ENCODE results near the gene SLC38A5.

The SLC38A5 gene

DNA sequence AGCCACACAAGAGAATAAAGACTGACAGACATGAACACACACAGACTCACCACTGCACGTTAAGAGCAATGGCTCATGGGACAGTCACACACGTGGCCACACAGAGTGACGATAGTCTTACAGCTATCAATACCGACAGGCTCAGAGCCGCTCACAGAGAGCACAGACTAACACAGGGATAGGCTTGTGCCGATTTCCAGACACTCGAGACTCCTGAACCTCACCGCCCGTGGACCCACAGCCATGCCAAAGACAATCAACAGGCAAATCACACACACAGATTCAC is 716 bp upstream of the SLC38A5 start:
- no peak for DNase-seq (ENCODE audit: extremely low spot score)
- CTCF ChIA-PET: no interaction called here
- POLR2A ChIA-PET: no interaction called here
- TF ChIP-seq BHLHE40 (IDR thresholded peaks at IDR 0.05; ENCODE audit: borderline replicate concordance) (no peak), FOXK2 (IDR thresholded peaks at IDR 0.05) (no peak)

DNA sequence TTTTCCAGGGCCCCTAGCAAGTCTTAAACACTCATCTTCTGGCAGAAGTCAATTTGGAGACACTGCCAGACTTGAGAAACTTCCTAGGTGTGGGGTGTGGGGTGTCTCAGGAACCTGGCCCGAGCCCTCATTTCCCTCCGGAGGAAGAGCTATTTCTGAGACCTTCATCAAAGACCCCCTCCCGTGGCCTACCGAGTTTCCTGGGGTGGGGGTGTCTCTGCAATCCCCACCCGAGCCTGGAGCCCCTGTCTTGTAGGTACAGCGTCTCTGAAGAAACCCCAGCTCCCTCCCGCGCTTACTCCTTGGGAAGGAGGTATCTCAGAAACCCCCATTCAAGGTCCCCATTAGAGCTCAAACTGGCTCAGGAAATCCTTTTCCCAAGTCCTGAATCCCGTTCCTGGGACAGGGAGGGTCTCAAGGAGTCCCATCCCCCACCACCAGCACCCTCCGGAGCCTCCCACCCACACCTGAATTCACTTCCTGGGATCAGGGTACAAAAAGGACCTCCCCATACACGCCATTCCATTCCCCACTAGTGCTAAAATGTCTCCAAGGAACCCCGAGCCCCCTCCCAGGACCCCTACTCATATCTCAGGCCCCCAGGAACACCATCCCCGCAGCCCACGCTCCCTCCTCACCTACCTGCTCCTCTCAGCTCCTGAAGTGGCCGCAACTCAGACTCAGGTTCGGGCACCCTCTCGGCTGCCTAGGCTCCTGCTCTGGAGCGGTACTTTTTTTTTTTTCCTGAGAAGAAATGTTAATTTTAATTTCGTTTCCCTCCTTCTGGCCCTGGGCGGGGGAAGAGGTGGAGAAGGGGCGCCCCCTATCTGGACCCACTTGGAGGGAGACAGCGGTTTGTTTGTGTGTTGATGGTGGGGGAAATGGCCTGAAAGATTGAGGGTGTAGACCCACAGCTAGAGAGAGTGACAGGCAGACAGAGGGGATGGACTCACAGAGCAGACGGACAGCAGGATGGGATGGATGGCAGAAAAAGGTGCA is 1.1 kb downstream of the SLC38A5 start:
- TF ChIP-seq ELF4 (IDR thresholded peaks at IDR 0.05): no peak
- no peak for TF ChIP-seq NFRKB (IDR thresholded peaks at IDR 0.05)
- TF ChIP-seq CTBP1 (IDR thresholded peaks at IDR 0.05; ENCODE audit: borderline replicate concordance): no peak
- TF ChIP-seq L3MBTL2 (conservative IDR thresholded peaks at IDR 0.05): no peak
- TF ChIP-seq BHLHE40 (IDR thresholded peaks at IDR 0.05; ENCODE audit: borderline replicate concordance): no peak
- no peak for TF ChIP-seq ZNF384 (IDR thresholded peaks at IDR 0.05)
- TF ChIP-seq LEF1 (IDR thresholded peaks at IDR 0.05; ENCODE audit: borderline replicate concordance): no peak
- TF ChIP-seq ARNT (IDR thresholded peaks at IDR 0.05): no peak
- no peak for TF ChIP-seq FOXA1 (IDR thresholded peaks at IDR 0.05)
- no peak for TF ChIP-seq FOXK2 (IDR thresholded peaks at IDR 0.05)
- TF ChIP-seq, protein P1, sequence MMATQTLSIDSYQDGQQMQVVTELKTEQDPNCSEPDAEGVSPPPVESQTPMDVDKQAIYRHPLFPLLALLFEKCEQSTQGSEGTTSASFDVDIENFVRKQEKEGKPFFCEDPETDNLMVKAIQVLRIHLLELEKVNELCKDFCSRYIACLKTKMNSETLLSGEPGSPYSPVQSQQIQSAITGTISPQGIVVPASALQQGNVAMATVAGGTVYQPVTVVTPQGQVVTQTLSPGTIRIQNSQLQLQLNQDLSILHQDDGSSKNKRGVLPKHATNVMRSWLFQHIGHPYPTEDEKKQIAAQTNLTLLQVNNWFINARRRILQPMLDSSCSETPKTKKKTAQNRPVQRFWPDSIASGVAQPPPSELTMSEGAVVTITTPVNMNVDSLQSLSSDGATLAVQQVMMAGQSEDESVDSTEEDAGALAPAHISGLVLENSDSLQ (IDR thresholded peaks at IDR 0.05): no peak
- TF ChIP-seq FOXM1 (IDR thresholded peaks at IDR 0.05; ENCODE audit: borderline replicate concordance): no peak
- no peak for TF ChIP-seq SP1 (IDR thresholded peaks at IDR 0.05)
- TF ChIP-seq HDGF (IDR thresholded peaks at IDR 0.05; ENCODE audit: borderline replicate concordance): no peak
- CTCF ChIA-PET: interaction anchor here (0.6 kb wide), 1 partner anchor 167 kb away, joined by 3 read pairs; no protein-coding TSS in a partner anchor
- POLR2A ChIA-PET: no interaction called here
- DNase-seq (ENCODE audit: extremely low spot score): no peak

DNA sequence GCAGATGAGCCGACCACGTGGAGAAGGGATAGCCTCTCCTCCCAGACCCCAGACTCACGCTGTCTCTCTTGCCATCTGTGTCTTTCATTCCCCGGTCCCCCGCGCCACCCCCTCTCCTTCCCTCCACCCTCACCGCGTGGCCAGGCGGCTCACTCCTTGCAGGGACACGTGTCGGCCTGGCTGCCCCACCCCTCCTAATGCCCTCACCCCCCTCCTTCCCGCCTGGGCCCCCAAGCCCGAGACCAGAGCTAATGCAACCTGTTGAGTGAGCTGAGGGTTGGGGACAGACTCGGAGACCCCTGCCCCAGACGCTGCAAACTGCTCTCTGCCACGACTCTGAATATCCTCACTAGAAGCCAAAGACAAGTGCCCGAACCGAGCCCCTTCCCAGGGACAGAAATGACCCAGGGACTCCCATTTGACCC is 1.8 kb downstream of the SLC38A5 start:
- no peak for DNase-seq (ENCODE audit: extremely low spot score)
- CTCF ChIA-PET: no interaction called here
- TF ChIP-seq ZNF384 (IDR thresholded peaks at IDR 0.05) (no peak), FOXK2 (IDR thresholded peaks at IDR 0.05) (no peak), NFRKB (IDR thresholded peaks at IDR 0.05) (no peak), SUZ12 (IDR thresholded peaks at IDR 0.05) (no peak), HDGF (IDR thresholded peaks at IDR 0.05; ENCODE audit: borderline replicate concordance) (no peak), L3MBTL2 (conservative IDR thresholded peaks at IDR 0.05) (no peak), ELF4 (IDR thresholded peaks at IDR 0.05) (no peak), TARDBP (IDR thresholded peaks at IDR 0.05) (no peak), BHLHE40 (IDR thresholded peaks at IDR 0.05; ENCODE audit: borderline replicate concordance) (no peak), FOXM1 (IDR thresholded peaks at IDR 0.05; ENCODE audit: borderline replicate concordance) (no peak), ARNT (IDR thresholded peaks at IDR 0.05) (no peak), SP1 (IDR thresholded peaks at IDR 0.05) (no peak), FOXA1 (IDR thresholded peaks at IDR 0.05) (no peak)
- POLR2A ChIA-PET: no interaction called here

DNA sequence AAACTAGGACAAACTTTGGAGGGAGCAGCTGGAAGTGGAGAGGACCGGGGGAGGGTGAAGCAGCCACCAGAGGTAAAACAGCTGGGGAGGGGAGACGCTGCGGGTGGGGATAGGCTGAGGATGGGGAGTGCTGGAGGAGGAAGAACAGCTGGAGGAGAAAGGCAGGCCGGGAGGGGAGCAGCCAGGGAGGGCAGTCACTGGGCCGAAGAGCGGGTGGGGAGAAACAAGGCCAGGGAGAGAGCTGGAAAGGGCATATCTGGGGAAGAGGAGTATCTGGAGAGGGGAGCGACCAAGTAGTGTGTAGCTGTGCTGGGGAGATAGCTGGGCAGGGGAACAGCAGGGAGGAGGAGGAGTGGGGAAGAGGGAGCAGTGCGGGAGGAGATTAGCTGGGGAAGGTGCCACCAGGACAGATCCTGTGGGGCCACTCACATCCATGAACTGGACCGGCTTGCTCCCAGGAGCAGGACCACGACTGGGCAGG is 2.7 kb downstream of the SLC38A5 start:
- TF ChIP-seq, protein P1 (IDR thresholded peaks at IDR 0.05): no peak
- TF ChIP-seq SP1 (IDR thresholded peaks at IDR 0.05): no peak
- TF ChIP-seq FOXK2 (IDR thresholded peaks at IDR 0.05): no peak
- no peak for TF ChIP-seq ELF4 (IDR thresholded peaks at IDR 0.05)
- no peak for TF ChIP-seq SUZ12 (IDR thresholded peaks at IDR 0.05)
- no peak for TF ChIP-seq HDGF (IDR thresholded peaks at IDR 0.05; ENCODE audit: borderline replicate concordance)
- TF ChIP-seq NFRKB (IDR thresholded peaks at IDR 0.05): no peak
- TF ChIP-seq FOXA1 (IDR thresholded peaks at IDR 0.05): no peak
- no peak for TF ChIP-seq TARDBP (IDR thresholded peaks at IDR 0.05)
- TF ChIP-seq L3MBTL2 (conservative IDR thresholded peaks at IDR 0.05): no peak
- TF ChIP-seq BHLHE40 (IDR thresholded peaks at IDR 0.05; ENCODE audit: borderline replicate concordance): no peak
- no peak for DNase-seq (ENCODE audit: extremely low spot score)
- ChIA-PET CTCF (no interaction called here), POLR2A (interaction anchor here (1.2 kb wide), 1 partner anchor 8 kb away, joined by 4 read pairs; the partner anchor contains the start of gene FTSJ1)

DNA sequence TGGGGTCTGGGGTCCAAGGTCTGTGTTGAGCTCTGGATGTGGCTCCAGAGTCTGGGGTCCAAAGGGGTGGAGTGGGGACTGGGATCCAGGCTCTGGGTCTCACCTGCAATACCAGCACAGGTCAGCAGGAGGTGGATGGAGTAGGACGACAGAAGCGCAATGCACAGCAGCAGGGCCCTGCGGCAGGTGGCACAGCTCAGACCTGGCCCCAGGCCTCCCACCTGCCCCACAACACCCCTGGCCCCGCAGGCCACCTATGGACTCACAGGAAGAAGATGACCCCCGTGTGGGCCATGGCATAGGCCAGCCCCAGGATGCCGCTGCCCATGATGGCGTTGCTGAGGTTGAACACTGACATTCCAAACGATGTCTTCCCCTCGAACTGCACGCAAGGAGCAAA is 3.4 kb downstream of the SLC38A5 start:
- CTCF ChIA-PET: no interaction called here
- TF ChIP-seq ZNF384 (IDR thresholded peaks at IDR 0.05) (no peak), CTBP1 (IDR thresholded peaks at IDR 0.05; ENCODE audit: borderline replicate concordance) (no peak), FOXM1 (IDR thresholded peaks at IDR 0.05; ENCODE audit: borderline replicate concordance) (no peak), NFRKB (IDR thresholded peaks at IDR 0.05) (no peak), TARDBP (IDR thresholded peaks at IDR 0.05) (no peak), ARNT (IDR thresholded peaks at IDR 0.05) (no peak), LEF1 (IDR thresholded peaks at IDR 0.05; ENCODE audit: borderline replicate concordance) (no peak), HDGF (IDR thresholded peaks at IDR 0.05; ENCODE audit: borderline replicate concordance) (no peak), FOXK2 (IDR thresholded peaks at IDR 0.05) (no peak), BHLHE40 (IDR thresholded peaks at IDR 0.05; ENCODE audit: borderline replicate concordance) (no peak), ELF4 (IDR thresholded peaks at IDR 0.05) (no peak), SUZ12 (IDR thresholded peaks at IDR 0.05) (no peak), FOXA1 (IDR thresholded peaks at IDR 0.05) (no peak), SP1 (IDR thresholded peaks at IDR 0.05) (no peak), L3MBTL2 (conservative IDR thresholded peaks at IDR 0.05) (no peak)
- TF ChIP-seq, protein P1 (IDR thresholded peaks at IDR 0.05): no peak
- POLR2A ChIA-PET: interaction anchor here (1.2 kb wide), 1 partner anchor 9 kb away, joined by 4 read pairs; the partner anchor contains the start of gene FTSJ1
- no peak for DNase-seq (ENCODE audit: extremely low spot score)

All from HEK293T (cell line).